Fibroblast of lung (primary cell): Measurements from ENCODE around the gene ICE2. TPM values are rescaled to one million over a fixed set of nuclear protein-coding genes. Genes with fewer than 3 reads are reported as not detected.
"Not testable (repeated sequence)": the region's sequence is repeated elsewhere in the genome, so short reads cannot be mapped to it uniquely, and the experiment has no call there.

Experiments
- DNase-seq, 2 donors: peaks; one replicate each; pipeline versions ENCODE4 v3.0.0 to v3.0.0-alpha.2; 2010; ENCODE audit warnings: low read depth in 2 of 2
- H2AFZ ChIP-seq: 2 replicates; pipeline ENCODE4 v1.5.1; 2012; ENCODE audit warnings: low read length, control low read depth, inconsistent platforms
- H3K27ac ChIP-seq: 2 replicates; pipeline ENCODE4 v1.5.1; 2011; ENCODE audit warnings: low read length, control low read depth; ENCODE audit not compliant: insufficient read depth
- H3K27me3 ChIP-seq: 2 replicates; pipeline ENCODE4 v1.5.1; 2011; ENCODE audit warnings: mild to moderate bottlenecking, low read length; ENCODE audit not compliant: control insufficient read depth, insufficient read depth
- H3K36me3 ChIP-seq: 2 replicates; pipeline ENCODE4 v1.5.1; 2011; ENCODE audit warnings: low read length; ENCODE audit not compliant: control insufficient read depth, insufficient read depth
- H3K4me1 ChIP-seq: 2 replicates; pipeline ENCODE4 v1.5.1; 2011; ENCODE audit warnings: low read length; ENCODE audit not compliant: control insufficient read depth, insufficient read depth; ENCODE audit errors: extremely low read depth
- H3K4me2 ChIP-seq: 2 replicates; pipeline ENCODE4 v1.5.1; 2011; ENCODE audit warnings: low read length, control low read depth; ENCODE audit not compliant: insufficient read depth; ENCODE audit errors: extremely low read depth
- H3K4me3 ChIP-seq, 4 experiments: fragments of 200-600 bp in 1 of 4; sonication (generic) in 1 of 4; replicated peaks in 1 of 4; 2 replicates each; pipeline ENCODE4 v1.5.1; 2011 to 2016; ENCODE audit warnings: low read length in 4 of 4, low read depth in 3 of 4, mild to moderate bottlenecking in 3 of 4, control low read depth in 2 of 4, inconsistent platforms in 1 of 4, mixed read lengths in 1 of 4; ENCODE audit not compliant: insufficient read depth in 1 of 4; ENCODE audit errors: control extremely low read depth in 1 of 4
- H3K79me2 ChIP-seq: 2 replicates; pipeline ENCODE4 v1.5.1; 2012; ENCODE audit warnings: mild to moderate bottlenecking, low read length, inconsistent platforms; ENCODE audit not compliant: control insufficient read depth, insufficient read depth
- H3K9ac ChIP-seq: 2 replicates; pipeline ENCODE4 v1.5.1; 2011; ENCODE audit warnings: mild to moderate bottlenecking, low read length, control low read depth; ENCODE audit not compliant: insufficient read depth
- H3K9me3 ChIP-seq: 2 replicates; pipeline ENCODE4 v1.5.1; 2012; ENCODE audit warnings: low read depth, low read length; ENCODE audit not compliant: control insufficient read depth, insufficient read depth
- H4K20me1 ChIP-seq: 2 replicates; pipeline ENCODE4 v1.5.1; 2011; ENCODE audit warnings: low read length; ENCODE audit not compliant: control insufficient read depth, insufficient read depth; ENCODE audit errors: extremely low read depth
- EZH2 ChIP-seq: IDR thresholded peaks from 2 replicates; pipeline ENCODE4 v1.5.1; 2012; ENCODE audit warnings: low read length, control low read depth, mild to moderate bottlenecking; ENCODE audit errors: missing control alignments
- polyA plus RNA-seq, 2 donors: library from polyadenylated mRNA; depleted of rRNA in 1 of 2; stranded (reverse) in 1 of 2; unstranded in 1 of 2; fragments of >200 nt; gene quantifications; 2 replicates each; pipeline ENCODE4 v1.2.1, GENCODE V29; 2011 to 2012; ENCODE audit warnings: missing spikeins in 1 of 2
- total RNA-seq: library from RNA; depleted of rRNA; stranded (reverse); fragments of >200 nt; gene quantifications from 2 replicates; pipeline ENCODE4 v1.2.1, GENCODE V29; 2014
- TF ChIP-seq, protein P1 (sequence below), 2 donors: IDR thresholded peaks in 1 of 2; conservative IDR thresholded peaks in 1 of 2; 1 replicate in 1 of 2; 2 replicates in 1 of 2; pipeline ENCODE4 v1.5.1; 2011 to 2012; ENCODE audit warnings: low read length in 2 of 2, control low read depth in 1 of 2, inconsistent platforms in 1 of 2, low read depth in 1 of 2, mild to moderate bottlenecking in 1 of 2

Gene ICE2
- total and polyA plus RNA-seq, 2 donors (not counting 1 experiment from before 2014, with no cell fraction given): 22.3 to 38.6 TPM

DNA sequence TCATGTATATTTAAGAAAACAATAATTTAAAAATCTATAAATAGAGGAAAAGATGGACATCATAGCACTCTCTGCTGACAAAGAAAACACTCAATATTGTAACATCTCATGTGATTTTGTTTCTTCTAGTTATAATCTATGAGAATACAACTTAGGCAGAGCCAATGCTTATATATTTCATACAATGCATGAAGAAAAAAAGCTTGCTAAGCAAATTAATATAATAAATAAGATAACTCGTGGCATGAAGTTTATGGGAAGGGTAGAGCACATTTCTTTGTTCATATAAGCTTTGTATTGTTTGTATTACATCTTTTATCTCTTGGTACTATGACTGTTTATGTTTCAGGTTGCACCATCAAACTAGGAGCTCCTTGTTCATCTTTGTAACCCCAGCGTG, 73.5 kb downstream of the ICE2 start:
- no peak for DNase-seq
- no peak overlapping the region for H3K4me3 ChIP-seq
- H3K9me3 ChIP-seq: no peaks in the 10 kb centered on the region
- peaks cover 33% of the 10 kb centered on the region for H3K4me1 ChIP-seq
- no peaks in the 10 kb centered on the region for H3K36me3 ChIP-seq
- H3K4me2 ChIP-seq: no peak overlapping the region
- H3K9ac ChIP-seq: no peak overlapping the region
- no peak overlapping the region for H2AFZ ChIP-seq
- H3K27ac ChIP-seq: no peak overlapping the region
- no peaks in the 10 kb centered on the region for H3K27me3 ChIP-seq
- no peaks in the 10 kb centered on the region for H3K79me2 ChIP-seq
- no peaks in the 10 kb centered on the region for H4K20me1 ChIP-seq
- TF ChIP-seq, protein P1, sequence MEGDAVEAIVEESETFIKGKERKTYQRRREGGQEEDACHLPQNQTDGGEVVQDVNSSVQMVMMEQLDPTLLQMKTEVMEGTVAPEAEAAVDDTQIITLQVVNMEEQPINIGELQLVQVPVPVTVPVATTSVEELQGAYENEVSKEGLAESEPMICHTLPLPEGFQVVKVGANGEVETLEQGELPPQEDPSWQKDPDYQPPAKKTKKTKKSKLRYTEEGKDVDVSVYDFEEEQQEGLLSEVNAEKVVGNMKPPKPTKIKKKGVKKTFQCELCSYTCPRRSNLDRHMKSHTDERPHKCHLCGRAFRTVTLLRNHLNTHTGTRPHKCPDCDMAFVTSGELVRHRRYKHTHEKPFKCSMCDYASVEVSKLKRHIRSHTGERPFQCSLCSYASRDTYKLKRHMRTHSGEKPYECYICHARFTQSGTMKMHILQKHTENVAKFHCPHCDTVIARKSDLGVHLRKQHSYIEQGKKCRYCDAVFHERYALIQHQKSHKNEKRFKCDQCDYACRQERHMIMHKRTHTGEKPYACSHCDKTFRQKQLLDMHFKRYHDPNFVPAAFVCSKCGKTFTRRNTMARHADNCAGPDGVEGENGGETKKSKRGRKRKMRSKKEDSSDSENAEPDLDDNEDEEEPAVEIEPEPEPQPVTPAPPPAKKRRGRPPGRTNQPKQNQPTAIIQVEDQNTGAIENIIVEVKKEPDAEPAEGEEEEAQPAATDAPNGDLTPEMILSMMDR (conservative IDR thresholded peaks at IDR 0.05 in 1 of 2, IDR thresholded peaks at IDR 0.05 in 1 of 2; ENCODE audit: low read depth in 1 of 2, low read length in 2 of 2): no peak
- TF ChIP-seq EZH2: no peak

DNA sequence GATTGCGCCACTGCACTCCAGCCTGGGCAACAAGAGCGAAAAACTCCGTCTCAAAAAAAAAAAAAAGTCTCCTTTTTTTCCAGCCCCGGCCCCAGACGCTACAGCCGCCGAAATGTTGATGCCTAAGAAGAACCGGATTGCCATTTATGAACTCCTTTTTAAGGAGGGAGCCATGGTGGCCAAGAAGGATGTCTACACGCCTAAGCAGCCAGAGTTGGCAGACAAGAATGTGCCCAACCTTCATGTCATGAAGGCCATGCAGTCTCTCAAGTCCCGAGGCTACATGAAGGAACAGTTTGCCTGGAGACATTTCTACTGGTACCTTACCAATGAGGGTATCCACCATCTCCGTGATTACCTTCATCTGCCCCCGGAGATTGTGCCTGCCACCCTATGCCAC, 74.6 kb downstream of the ICE2 start:
- H2AFZ ChIP-seq, H3K27me3 ChIP-seq, H4K20me1 ChIP-seq, H3K4me3 ChIP-seq, H3K9ac ChIP-seq, H3K27ac ChIP-seq, H3K79me2 ChIP-seq, DNase-seq, H3K36me3 ChIP-seq, H3K4me2 ChIP-seq, H3K9me3 ChIP-seq: not testable (repeated sequence)
- H3K4me1 ChIP-seq: peaks cover 41% of the 10 kb centered on the region

DNA sequence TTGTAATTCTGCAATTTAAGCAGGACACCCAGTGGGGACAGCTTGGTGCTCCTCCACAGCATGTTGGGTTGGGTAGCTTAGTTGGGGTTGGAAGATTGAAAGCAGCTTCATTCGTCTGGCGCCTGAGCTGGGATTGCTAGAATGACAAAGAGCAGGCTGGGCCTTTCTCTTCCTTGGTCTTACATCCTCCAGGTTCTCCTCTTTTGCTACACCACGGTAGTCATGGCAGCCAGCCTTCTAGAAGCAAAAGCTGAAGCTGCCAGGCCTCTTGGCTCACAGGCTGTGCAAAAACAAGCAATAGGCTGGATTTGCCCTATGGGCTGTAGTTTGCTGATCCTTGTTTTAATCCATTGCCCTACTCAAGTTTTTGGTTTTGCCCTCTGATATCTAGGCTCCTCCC, 78.0 kb downstream of the ICE2 start:
- Histone ChIP-seq H3K4me3 (no peak overlapping the region), H3K27ac (no peak overlapping the region), H3K9ac (no peak overlapping the region), H2AFZ (no peak overlapping the region), H3K9me3 (no peaks in the 10 kb centered on the region), H3K4me1 (peaks cover 29% of the 10 kb centered on the region), H3K4me2 (no peak overlapping the region), H3K27me3 (no peaks in the 10 kb centered on the region), H3K36me3 (peaks cover 2% of the 10 kb centered on the region), H4K20me1 (no peaks in the 10 kb centered on the region), H3K79me2 (peaks cover 18% of the 10 kb centered on the region)
- DNase-seq: no peak
- TF ChIP-seq EZH2: no peak
- TF ChIP-seq, protein P1 (conservative IDR thresholded peaks at IDR 0.05 in 1 of 2, IDR thresholded peaks at IDR 0.05 in 1 of 2; ENCODE audit: low read depth in 1 of 2, low read length in 2 of 2): no peak
